Osteocyte (in vitro differentiated cells): ENCODE measurements around the gene ETV3. TPM values are rescaled to one million over a fixed set of nuclear protein-coding genes. Genes with fewer than 3 reads are reported as not detected.

Experiments used
- DNase-seq: peaks from one replicate; pipeline ENCODE4 v3.0.0; 2021; ENCODE audit warnings: mixed read lengths; ENCODE audit not compliant: unreplicated experiment; ENCODE audit errors: extremely low spot score
- H3K27ac Mint-ChIP-seq: one replicate; pipeline ENCODE4 v1.8.0; 2021; ENCODE audit warnings: mild to moderate bottlenecking, mixed read lengths; ENCODE audit not compliant: unreplicated experiment
- H3K27me3 Mint-ChIP-seq: one replicate; pipeline ENCODE4 v1.8.0; 2021; ENCODE audit warnings: mixed read lengths; ENCODE audit not compliant: unreplicated experiment
- H3K36me3 Mint-ChIP-seq: one replicate; pipeline ENCODE4 v1.8.0; 2021; ENCODE audit warnings: mixed read lengths; ENCODE audit not compliant: unreplicated experiment
- H3K4me1 Mint-ChIP-seq: one replicate; pipeline ENCODE4 v1.8.0; 2021; ENCODE audit warnings: mixed read lengths; ENCODE audit not compliant: unreplicated experiment
- H3K4me3 Mint-ChIP-seq: one replicate; pipeline ENCODE4 v1.8.0; 2021; ENCODE audit warnings: mild to moderate bottlenecking, moderate library complexity, mixed read lengths; ENCODE audit not compliant: unreplicated experiment
- H3K9me3 Mint-ChIP-seq: one replicate; pipeline ENCODE4 v1.8.0; 2021; ENCODE audit warnings: mixed read lengths; ENCODE audit not compliant: unreplicated experiment
- CTCF ChIP-seq: fragments of 200-600 bp; sonication (generic); IDR thresholded peaks from 2 replicates; pipeline ENCODE4 v1.5.0; 2021; ENCODE audit warnings: antibody characterized with exemption, mild to moderate bottlenecking, moderate library complexity
- total RNA-seq: library from RNA; stranded (reverse); gene quantifications from 2 replicates; pipeline ENCODE4 v1.2.1, GENCODE V29; 2021

The ETV3 gene
- total RNA-seq, 1 donor from 2014 or later, result 28.5 TPM

- no peak overlapping the region for H3K4me3 Mint-ChIP-seq
- no peaks in the 10 kb centered on the region for H3K4me1 Mint-ChIP-seq
- H3K27ac Mint-ChIP-seq, result no peak overlapping the region
- no peaks in the 10 kb centered on the region for H3K36me3 Mint-ChIP-seq
- no peaks in the 10 kb centered on the region for H3K9me3 Mint-ChIP-seq
- no peak for DNase-seq
- peaks cover 76% of the 10 kb centered on the region for H3K27me3 Mint-ChIP-seq
- TF ChIP-seq CTCF, result no peak
Observed at GRCh38 chr1:157181258-157181657, 43.1 kb upstream of the ETV3 start.

DNA sequence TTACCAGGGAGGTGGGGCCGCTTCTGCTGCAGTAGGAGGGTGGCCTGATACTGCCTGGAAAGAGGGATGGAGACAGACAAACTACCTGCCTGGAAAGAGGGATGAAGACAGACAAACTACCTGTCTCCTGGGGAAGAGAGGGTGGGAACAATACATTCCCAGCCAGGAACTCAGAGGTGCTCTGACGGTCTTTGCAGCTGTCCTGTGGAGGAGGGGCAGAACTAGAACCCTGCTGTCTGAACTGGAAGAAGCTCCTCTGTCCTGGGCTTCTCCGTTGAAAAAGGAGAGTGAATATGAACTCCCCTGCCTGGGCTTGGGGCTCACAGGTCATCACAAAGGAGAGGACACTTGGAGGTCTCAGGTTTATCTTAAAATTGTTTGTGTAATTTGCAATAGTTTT, 40.3 kb upstream of the ETV3 start:
- H3K4me3 Mint-ChIP-seq, result no peak overlapping the region
- H3K4me1 Mint-ChIP-seq, result no peaks in the 10 kb centered on the region
- H3K27me3 Mint-ChIP-seq, result peaks cover 70% of the 10 kb centered on the region
- no peak for DNase-seq
- no peak for TF ChIP-seq CTCF
- no peaks in the 10 kb centered on the region for H3K9me3 Mint-ChIP-seq
- no peaks in the 10 kb centered on the region for H3K36me3 Mint-ChIP-seq
- no peak overlapping the region for H3K27ac Mint-ChIP-seq

GRCh38 chr1:157177733-157178394, 39.7 kb upstream of the ETV3 start:
- no peaks in the 10 kb centered on the region for H3K9me3 Mint-ChIP-seq
- H3K4me3 Mint-ChIP-seq, result no peak overlapping the region
- DNase-seq, result no peak
- H3K27me3 Mint-ChIP-seq, result peaks cover 70% of the 10 kb centered on the region
- no peak overlapping the region for H3K27ac Mint-ChIP-seq
- H3K4me1 Mint-ChIP-seq, result no peaks in the 10 kb centered on the region
- H3K36me3 Mint-ChIP-seq, result no peaks in the 10 kb centered on the region
- no peak for TF ChIP-seq CTCF

DNA sequence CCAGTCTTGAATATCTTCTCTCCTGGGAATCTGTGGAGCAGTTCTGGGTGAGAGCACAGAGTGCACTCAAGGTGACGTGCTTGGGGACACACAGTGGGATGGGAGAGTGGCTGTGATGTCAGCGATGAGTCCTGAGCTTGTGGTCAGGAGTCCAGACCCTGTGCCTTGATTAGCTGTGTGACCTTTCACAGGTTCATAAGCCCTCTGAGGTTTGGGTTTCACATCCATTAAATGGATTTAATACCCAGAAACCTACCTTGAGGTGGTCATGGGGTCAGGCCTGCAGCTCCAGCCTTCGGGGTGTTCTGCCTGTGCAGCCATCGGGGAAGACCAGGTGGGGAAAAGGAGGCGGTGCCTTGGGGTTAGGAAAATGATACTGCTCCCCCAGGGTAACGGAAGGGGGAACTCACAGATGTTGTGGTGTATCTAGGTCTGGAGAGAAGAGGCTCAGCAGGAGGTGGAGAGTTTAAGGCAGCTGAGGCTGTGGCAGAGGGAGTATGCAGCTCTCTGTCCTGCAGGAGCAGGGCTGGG, 38.5 kb upstream of the ETV3 start:
- no peak overlapping the region for H3K27ac Mint-ChIP-seq
- H3K4me3 Mint-ChIP-seq, result no peak overlapping the region
- no peaks in the 10 kb centered on the region for H3K36me3 Mint-ChIP-seq
- no peak for DNase-seq
- H3K4me1 Mint-ChIP-seq, result no peaks in the 10 kb centered on the region
- no peaks in the 10 kb centered on the region for H3K9me3 Mint-ChIP-seq
- peaks cover 67% of the 10 kb centered on the region for H3K27me3 Mint-ChIP-seq
- TF ChIP-seq CTCF, result no peak

DNA sequence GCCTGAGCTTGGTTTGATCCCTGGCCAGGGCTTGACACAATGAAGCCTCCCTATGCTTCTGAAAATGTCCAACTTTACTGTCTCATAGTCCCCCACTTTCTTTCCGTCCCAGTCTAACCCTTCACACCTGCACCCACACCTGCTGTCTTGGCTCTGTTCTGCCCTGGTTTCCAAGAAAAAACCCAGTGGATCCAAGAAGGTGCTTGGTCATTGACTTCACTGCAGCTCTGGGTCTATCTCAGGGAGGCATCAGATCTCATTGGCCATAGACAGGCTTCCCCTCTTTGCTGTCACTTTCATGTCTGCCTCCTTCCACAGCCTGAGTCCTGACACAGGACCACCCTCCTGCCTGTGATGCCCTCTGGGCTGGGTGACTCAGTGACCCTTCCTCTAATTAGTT, 37.8 kb upstream of the ETV3 start:
- H3K9me3 Mint-ChIP-seq, result no peaks in the 10 kb centered on the region
- H3K4me3 Mint-ChIP-seq, result no peak overlapping the region
- no peaks in the 10 kb centered on the region for H3K4me1 Mint-ChIP-seq
- DNase-seq, result no peak
- peaks cover 69% of the 10 kb centered on the region for H3K27me3 Mint-ChIP-seq
- H3K36me3 Mint-ChIP-seq, result no peaks in the 10 kb centered on the region
- TF ChIP-seq CTCF, result no peak
- no peak overlapping the region for H3K27ac Mint-ChIP-seq
